IPS-18c (cell line): ENCODE results near the gene ZSCAN5C.
"Not testable (repeated sequence)": the region's sequence is repeated elsewhere in the genome, so short reads cannot be mapped to it uniquely, and the experiment has no call there.

ENCODE experiments used
- H3K4me3 ChIP-seq: 2 replicates; pipeline ENCODE4 v1.7.0; 2013; ENCODE audit warnings: low read depth, mild to moderate bottlenecking, low read length, moderate library complexity; ENCODE audit not compliant: insufficient read depth
- H3K9me3 ChIP-seq: one replicate; pipeline ENCODE4 v1.6.1; 2013; ENCODE audit warnings: mild to moderate bottlenecking, low read length, moderate library complexity; ENCODE audit not compliant: control insufficient read depth, insufficient read depth

Gene ZSCAN5C

GRCh38 chr19:56201973-56202372 is at the start of gene ZSCAN5C:
TSS of gene ZSCAN5C (plus strand) at chr19:56202273. CDS start at chr19:56205914, 3,641 bp downstream.
- Histone ChIP-seq H3K9me3 (no peaks in the 10 kb centered on the region), H3K4me3 (no peak within 1 kb of the TSS)

GRCh38 chr19:56152644-56153043 is 49.4 kb upstream of the ZSCAN5C start:
- no peak overlapping the region for H3K4me3 ChIP-seq
- no peaks in the 10 kb centered on the region for H3K9me3 ChIP-seq

- Histone ChIP-seq H3K4me3 (no peak overlapping the region), H3K9me3 (no peaks in the 10 kb centered on the region)
Observed at GRCh38 chr19:56153507-56153906, 48.6 kb upstream of the ZSCAN5C start.

GRCh38 chr19:56155124-56155687 is 46.9 kb upstream of the ZSCAN5C start:
- H3K4me3 ChIP-seq: no peak overlapping the region
- no peaks in the 10 kb centered on the region for H3K9me3 ChIP-seq

GRCh38 chr19:56156768-56157167 is 45.3 kb upstream of the ZSCAN5C start:
- Histone ChIP-seq H3K4me3 (no peak overlapping the region), H3K9me3 (no peaks in the 10 kb centered on the region)

GRCh38 chr19:56158170-56158757 is 43.8 kb upstream of the ZSCAN5C start:
- no peaks in the 10 kb centered on the region for H3K9me3 ChIP-seq
- H3K4me3 ChIP-seq: no peak overlapping the region

- Histone ChIP-seq H3K4me3 (no peak overlapping the region), H3K9me3 (no peaks in the 10 kb centered on the region)
Observed at GRCh38 chr19:56159009-56159559, 43.0 kb upstream of the ZSCAN5C start.

GRCh38 chr19:56159622-56160271 is 42.3 kb upstream of the ZSCAN5C start:
- H3K4me3 ChIP-seq: no peak overlapping the region
- no peaks in the 10 kb centered on the region for H3K9me3 ChIP-seq

GRCh38 chr19:56161534-56161933 is 40.5 kb upstream of the ZSCAN5C start:
- Histone ChIP-seq H3K4me3 (no peak overlapping the region; the same call in 1 of the 2 replicates), H3K9me3 (no peaks in the 10 kb centered on the region)

- Histone ChIP-seq H3K4me3 (no peak overlapping the region), H3K9me3 (no peaks in the 10 kb centered on the region)
Observed at GRCh38 chr19:56162258-56162657, 39.8 kb upstream of the ZSCAN5C start.

- no peak overlapping the region for H3K4me3 ChIP-seq
- H3K9me3 ChIP-seq: no peaks in the 10 kb centered on the region
Observed at GRCh38 chr19:56163097-56163496, 39.0 kb upstream of the ZSCAN5C start.

GRCh38 chr19:56167064-56167578 is 35.0 kb upstream of the ZSCAN5C start:
- Histone ChIP-seq H3K4me3 (no peak overlapping the region), H3K9me3 (no peaks in the 10 kb centered on the region)

GRCh38 chr19:56170261-56170660 is 31.8 kb upstream of the ZSCAN5C start:
- Histone ChIP-seq H3K4me3 (no peak overlapping the region), H3K9me3 (no peaks in the 10 kb centered on the region)

GRCh38 chr19:56174086-56174485 is 28.0 kb upstream of the ZSCAN5C start:
- no peak overlapping the region for H3K4me3 ChIP-seq
- H3K9me3 ChIP-seq: no peaks in the 10 kb centered on the region

GRCh38 chr19:56174550-56174949 is 27.5 kb upstream of the ZSCAN5C start:
- H3K4me3 ChIP-seq: no peak overlapping the region

GRCh38 chr19:56175861-56176307 is 26.2 kb upstream of the ZSCAN5C start, which contains the start of gene GALP:
TSS of gene GALP (plus strand) at chr19:56176008. CDS start at chr19:56177109, 1,101 bp downstream.
- not testable (repeated sequence) for H3K9me3 ChIP-seq

More at GRCh38 chr19:56174550-56174949, 27.5 kb upstream of the ZSCAN5C start:
- H3K9me3 ChIP-seq: no peaks in the 10 kb centered on the region

GRCh38 chr19:56176310-56176709 is 25.8 kb upstream of the ZSCAN5C start:
- not testable (repeated sequence) for H3K4me3 ChIP-seq, H3K9me3 ChIP-seq

More at GRCh38 chr19:56175861-56176307, 26.2 kb upstream of the ZSCAN5C start, which contains the start of gene GALP:
- not testable (repeated sequence) for H3K4me3 ChIP-seq

GRCh38 chr19:56176881-56177280 is 25.2 kb upstream of the ZSCAN5C start:
- Histone ChIP-seq H3K4me3 (no peak overlapping the region), H3K9me3 (no peaks in the 10 kb centered on the region)
